HepG2 (cell line): Measurements from ENCODE around the gene EARS2. TPM values are rescaled to one million over a fixed set of nuclear protein-coding genes. Genes with fewer than 3 reads are reported as not detected.

Experiments used
- polyA plus RNA-seq, 8 experiments: library from polyadenylated mRNA; depleted of rRNA in 3 of 8; stranded (reverse) in 7 of 8; unstranded in 1 of 8; fragments of >200 nt; fragmentation: Illumina TruSeq in 4 of 8; extraction: Trizol in 4 of 8; gene quantifications; 2 replicates each; pipeline versions ENCODE4 v1.2.1 to v1.2.3, GENCODE V29; 2011 to 2016; ENCODE audit warnings: low read depth in 4 of 8, missing spikeins in 1 of 8, mixed read lengths in 1 of 8; ENCODE audit not compliant: insufficient read depth in 1 of 8
- total RNA-seq, 5 experiments: library from RNA; depleted of rRNA; stranded (reverse); fragments of >200 nt; fragmentation: Illumina TruSeq; extraction: Trizol; gene quantifications; 2 replicates each; pipeline ENCODE4 v1.2.3, GENCODE V29; 2016; ENCODE audit warnings: low read depth in 1 of 5

The EARS2 gene
- total and polyA plus RNA-seq, 2 of the 13 experiments (the other 11 are each of a cell fraction or from before 2014, with no cell fraction given), result 49.4 to 80.4 TPM

Other genes with a start within 250 kb of the EARS2 start
- gene COG7, start 104.2 kb downstream of the EARS2 start, total RNA-seq (2016; rRNA removed; fragmentation: Illumina TruSeq; extraction: Trizol), result 12.6 and 15.4 TPM in 2 replicates
- gene COG7, start 104.2 kb downstream of the EARS2 start, polyA plus RNA-seq (2011; rRNA removed), result 51.0 and 54.5 TPM in 2 replicates
- gene GGA2, start 46.9 kb downstream of the EARS2 start, total RNA-seq (2016; rRNA removed; fragmentation: Illumina TruSeq; extraction: Trizol), result 69.8 and 93.1 TPM in 2 replicates
- 51.5 and 52.3 TPM in 2 replicates for gene GGA2, start 46.9 kb downstream of the EARS2 start, polyA plus RNA-seq (2011; rRNA removed)
- 111 and 142 TPM in 2 replicates for gene UBFD1, start 377 bp upstream of the EARS2 start, total RNA-seq (2016; rRNA removed; fragmentation: Illumina TruSeq; extraction: Trizol)
- 97.6 and 100 TPM in 2 replicates for gene UBFD1, start 377 bp upstream of the EARS2 start, polyA plus RNA-seq (2011; rRNA removed)
- 601 and 760 TPM in 2 replicates for gene NDUFAB1, start 39.0 kb upstream of the EARS2 start, total RNA-seq (2016; rRNA removed; fragmentation: Illumina TruSeq; extraction: Trizol)
- gene NDUFAB1, start 39.0 kb upstream of the EARS2 start, polyA plus RNA-seq (2011; rRNA removed), result 192 and 221 TPM in 2 replicates
- 40.9 and 58.5 TPM in 2 replicates for gene PALB2, start 84.0 kb upstream of the EARS2 start, total RNA-seq (2016; rRNA removed; fragmentation: Illumina TruSeq; extraction: Trizol)
- 11.0 and 12.1 TPM in 2 replicates for gene PALB2, start 84.0 kb upstream of the EARS2 start, polyA plus RNA-seq (2011; rRNA removed)
- 207 and 352 TPM in 2 replicates for gene DCTN5, start 84.1 kb upstream of the EARS2 start, total RNA-seq (2016; rRNA removed; fragmentation: Illumina TruSeq; extraction: Trizol)
- gene DCTN5, start 84.1 kb upstream of the EARS2 start, polyA plus RNA-seq (2011; rRNA removed), result 104 and 105 TPM in 2 replicates
- gene PLK1, start 121.5 kb upstream of the EARS2 start, total RNA-seq (2016; rRNA removed; fragmentation: Illumina TruSeq; extraction: Trizol), result 76.3 and 97.4 TPM in 2 replicates
- 50.7 and 71.5 TPM in 2 replicates for gene PLK1, start 121.5 kb upstream of the EARS2 start, polyA plus RNA-seq (2011; rRNA removed)
- 0.42 and 2.2 TPM in 2 replicates for gene ERN2, start 155.9 kb upstream of the EARS2 start, total RNA-seq (2016; rRNA removed; fragmentation: Illumina TruSeq; extraction: Trizol)
- gene ERN2, start 155.9 kb upstream of the EARS2 start, polyA plus RNA-seq (2011; rRNA removed), result 3.5 and 6.3 TPM in 2 replicates
- gene CHP2, start 197.7 kb upstream of the EARS2 start, total RNA-seq (2016; rRNA removed; fragmentation: Illumina TruSeq; extraction: Trizol), result not detected in 2 replicates
- 0.03 TPM in 1 of 2 replicates, not detected in the other for gene CHP2, start 197.7 kb upstream of the EARS2 start, polyA plus RNA-seq (2011; rRNA removed)